Measurements from ENCODE around the gene RNF8. TPM values are rescaled to one million over a fixed set of nuclear protein-coding genes. Genes with fewer than 3 reads are reported as not detected.
"Not testable (repeated sequence)": the region's sequence is repeated elsewhere in the genome, so short reads cannot be mapped to it uniquely, and the experiment has no call there.

The RNF8 gene
- total RNA-seq, 1 experiment from 2014 or later: 23.6 TPM

- DNase-seq (ENCODE audit: low read depth): peak; percentile 58
Observed at GRCh38 chr6:37396571-37397180, 42.9 kb downstream of the RNF8 start.

GRCh38 chr6:37399131-37399530, 45.3 kb downstream of the RNF8 start:
- DNase-seq (ENCODE audit: low read depth): no peak

- no peak for DNase-seq (ENCODE audit: low read depth)
Observed at GRCh38 chr6:37399795-37400490, 46.2 kb downstream of the RNF8 start.

GRCh38 chr6:37401658-37402057, 47.9 kb downstream of the RNF8 start:
- not testable (repeated sequence) for DNase-seq (ENCODE audit: low read depth)

GRCh38 chr6:37406726-37407341, 53.1 kb downstream of the RNF8 start:
- no peak for DNase-seq (ENCODE audit: low read depth)

GRCh38 chr6:37407948-37408347, 54.2 kb downstream of the RNF8 start:
- DNase-seq (ENCODE audit: low read depth): no peak

GRCh38 chr6:37409501-37409900, 55.7 kb downstream of the RNF8 start:
- DNase-seq (ENCODE audit: low read depth): no peak

GRCh38 chr6:37417393-37417792, 63.6 kb downstream of the RNF8 start:
- no peak for DNase-seq (ENCODE audit: low read depth)

- no peak for DNase-seq (ENCODE audit: low read depth)
Observed at GRCh38 chr6:37418722-37419121, 64.9 kb downstream of the RNF8 start.

GRCh38 chr6:37426058-37426944, 72.5 kb downstream of the RNF8 start:
- DNase-seq (ENCODE audit: low read depth): no peak

GRCh38 chr6:37426945-37427510, 73.2 kb downstream of the RNF8 start:
- DNase-seq (ENCODE audit: low read depth): peak; percentile 13

GRCh38 chr6:37429352-37429750, 75.6 kb downstream of the RNF8 start:
- DNase-seq (ENCODE audit: low read depth): no peak

- no peak for DNase-seq (ENCODE audit: low read depth)
Observed at GRCh38 chr6:37432590-37432915, 78.8 kb downstream of the RNF8 start.

GRCh38 chr6:37432916-37433656, 79.3 kb downstream of the RNF8 start, which contains the start of gene CMTR1:
CMTR1 (plus strand) TSS chr6:37433221; CDS start chr6:37435630, 2,409 bp downstream.
- peak; percentile 87 for DNase-seq (ENCODE audit: low read depth)

GRCh38 chr6:37433657-37434271, 80.0 kb downstream of the RNF8 start:
- DNase-seq (ENCODE audit: low read depth): peak; percentile 31

- no peak for DNase-seq (ENCODE audit: low read depth)
Observed at GRCh38 chr6:37435373-37435772, 81.6 kb downstream of the RNF8 start.

GRCh38 chr6:37435816-37436215, 82.0 kb downstream of the RNF8 start:
- no peak for DNase-seq (ENCODE audit: low read depth)

- no peak for DNase-seq (ENCODE audit: low read depth)
Observed at GRCh38 chr6:37438930-37439329, 85.1 kb downstream of the RNF8 start.

GRCh38 chr6:37441651-37442050, 87.9 kb downstream of the RNF8 start:
- DNase-seq (ENCODE audit: low read depth): no peak

GRCh38 chr6:37442416-37443215, 88.8 kb downstream of the RNF8 start:
- no peak for DNase-seq (ENCODE audit: low read depth)
